ENCODE measurements around the gene NFASC. TPM values are rescaled to one million over a fixed set of nuclear protein-coding genes. Genes with fewer than 3 reads are reported as not detected.

NFASC gene
- total and polyA plus RNA-seq, 12 donors = 1.9 to 24.1 (median 9.2) TPM

DNA sequence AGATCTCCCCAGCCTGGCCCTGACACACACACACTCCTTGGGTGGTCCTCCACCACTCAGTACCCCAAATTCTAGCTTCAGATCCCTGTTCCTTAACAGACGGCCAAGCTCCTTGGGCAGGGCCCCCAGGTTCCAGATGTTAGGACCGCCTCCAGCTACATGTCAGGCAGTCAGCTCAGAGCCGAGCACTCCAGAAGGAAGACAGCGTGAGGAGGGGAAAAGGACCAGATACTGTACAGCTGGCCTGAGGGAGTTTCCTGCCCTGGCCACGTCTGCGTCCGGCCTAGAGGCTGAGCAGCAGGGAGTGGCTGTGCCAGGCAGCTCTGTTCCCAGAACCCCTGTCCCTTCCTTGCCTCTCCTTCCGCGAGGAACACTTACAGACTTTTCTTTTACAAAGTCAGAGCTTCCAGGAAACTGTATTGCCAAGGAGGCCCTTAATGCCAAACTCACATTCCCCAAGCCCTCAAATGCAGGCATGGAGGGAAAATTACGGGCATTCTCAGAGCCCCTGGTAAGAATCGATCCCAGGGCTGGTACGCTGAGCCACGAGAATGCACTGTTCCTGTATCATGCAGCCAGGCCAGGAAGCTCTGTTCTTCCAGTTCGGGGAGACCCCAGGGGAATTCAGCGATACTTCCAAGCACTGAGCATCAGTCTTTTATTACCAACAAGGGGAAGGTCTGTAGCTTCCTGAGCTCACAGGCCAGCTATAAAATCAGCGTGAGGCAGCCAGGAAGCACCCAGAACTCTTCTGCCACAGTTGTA lies 127.1 kb downstream of the NFASC start:
- intact Hi-C loops (cut with DNase I) = loop anchor here in 2 of 10 donors (10.0 kb wide), 1 partner anchor 147 kb away; no protein-coding TSS in a partner anchor
- WGBS, 2 donors = 39 to 52% methylated on average over 16 of the region's 16 CpGs
- Histone ChIP-seq H3K4me1 (peaks cover 0 to 28% (median 9%) of the 10 kb centered on the region in 9 donors), H3K9me3 (no peaks in the 10 kb centered on the region), H3K36me3 (no peaks in the 10 kb centered on the region), H3K4me3 (no peak overlapping the region), H3K27me3 (peaks cover 0 to 9% (median 0%) of the 10 kb centered on the region in 7 donors), H3K27ac (peak overlapping the region in 8 of 10 donors; percentile 1 to 71 (median 50))
- TF ChIP-seq, protein P1, sequence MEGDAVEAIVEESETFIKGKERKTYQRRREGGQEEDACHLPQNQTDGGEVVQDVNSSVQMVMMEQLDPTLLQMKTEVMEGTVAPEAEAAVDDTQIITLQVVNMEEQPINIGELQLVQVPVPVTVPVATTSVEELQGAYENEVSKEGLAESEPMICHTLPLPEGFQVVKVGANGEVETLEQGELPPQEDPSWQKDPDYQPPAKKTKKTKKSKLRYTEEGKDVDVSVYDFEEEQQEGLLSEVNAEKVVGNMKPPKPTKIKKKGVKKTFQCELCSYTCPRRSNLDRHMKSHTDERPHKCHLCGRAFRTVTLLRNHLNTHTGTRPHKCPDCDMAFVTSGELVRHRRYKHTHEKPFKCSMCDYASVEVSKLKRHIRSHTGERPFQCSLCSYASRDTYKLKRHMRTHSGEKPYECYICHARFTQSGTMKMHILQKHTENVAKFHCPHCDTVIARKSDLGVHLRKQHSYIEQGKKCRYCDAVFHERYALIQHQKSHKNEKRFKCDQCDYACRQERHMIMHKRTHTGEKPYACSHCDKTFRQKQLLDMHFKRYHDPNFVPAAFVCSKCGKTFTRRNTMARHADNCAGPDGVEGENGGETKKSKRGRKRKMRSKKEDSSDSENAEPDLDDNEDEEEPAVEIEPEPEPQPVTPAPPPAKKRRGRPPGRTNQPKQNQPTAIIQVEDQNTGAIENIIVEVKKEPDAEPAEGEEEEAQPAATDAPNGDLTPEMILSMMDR (IDR thresholded peaks at IDR 0.05) = no peak
- ATAC-seq = peak; percentile 35 to 74 (median 59)
- DNase-seq = peak in 1 of 2 donors; percentile 39

GRCh38 chr1:205001162-205001561 lies 130.5 kb downstream of the NFASC start:
- H3K27ac ChIP-seq = no peak overlapping the region
- WGBS, 2 donors = 97% methylated on average over 14 of the region's 14 CpGs
- peaks cover 0 to 21% (median 7%) of the 10 kb centered on the region in 9 donors for H3K4me1 ChIP-seq
- DNase-seq (no peak), ATAC-seq (no peak)
- TF ChIP-seq, protein P1 (IDR thresholded peaks at IDR 0.05) = no peak
- H3K27me3 ChIP-seq = peaks cover 0 to 14% (median 0%) of the 10 kb centered on the region in 7 donors
- no peaks in the 10 kb centered on the region for H3K9me3 ChIP-seq
- intact Hi-C loops (cut with DNase I) = no loop called here
- no peak overlapping the region for H3K4me3 ChIP-seq
- no peaks in the 10 kb centered on the region for H3K36me3 ChIP-seq

GRCh38 chr1:205002705-205003104 lies 132.0 kb downstream of the NFASC start:
- no peak for DNase-seq
- 74 to 78% methylated on average over 7 of the region's 7 CpGs for WGBS, 2 donors
- ATAC-seq = no peak
- intact Hi-C loops (cut with DNase I) = no loop called here
- no peaks in the 10 kb centered on the region for H3K36me3 ChIP-seq
- no peaks in the 10 kb centered on the region for H3K9me3 ChIP-seq
- peaks cover 0 to 14% (median 0%) of the 10 kb centered on the region in 7 donors for H3K27me3 ChIP-seq
- no peak overlapping the region for H3K27ac ChIP-seq
- H3K4me3 ChIP-seq = no peak overlapping the region
- H3K4me1 ChIP-seq = peaks cover 0 to 9% (median 2%) of the 10 kb centered on the region in 9 donors
- TF ChIP-seq, protein P1 (IDR thresholded peaks at IDR 0.05) = no peak

GRCh38 chr1:205003358-205004131 lies 132.9 kb downstream of the NFASC start:
- H3K36me3 ChIP-seq = no peaks in the 10 kb centered on the region
- H3K27ac ChIP-seq = no peak overlapping the region
- H3K4me3 ChIP-seq = no peak overlapping the region
- H3K4me1 ChIP-seq = peaks cover 0 to 1% (median 0%) of the 10 kb centered on the region in 9 donors
- peak in 1 of 8 donors; percentile 34 for ATAC-seq
- intact Hi-C loops (cut with DNase I) = no loop called here
- H3K9me3 ChIP-seq = no peaks in the 10 kb centered on the region
- WGBS, 2 donors = 61 to 64% methylated on average over 10 of the region's 10 CpGs
- no peak for DNase-seq
- TF ChIP-seq, protein P1 (IDR thresholded peaks at IDR 0.05) = no peak
- H3K27me3 ChIP-seq = peaks cover 0 to 14% (median 0%) of the 10 kb centered on the region in 7 donors
